HG02763 (cell line): ENCODE data around the gene CD300A.
A peak's percentile ranks its signal among the peaks of the same experiment; 100 is the strongest.

Experiments used
- ATAC-seq: cut with Tn5 transposase; IDR thresholded peaks from one replicate; pipeline ENCODE4 v1.9.1; 2021; ENCODE audit warnings: mild to moderate bottlenecking, moderate library complexity; ENCODE audit not compliant: unreplicated experiment

CD300A gene

DNA sequence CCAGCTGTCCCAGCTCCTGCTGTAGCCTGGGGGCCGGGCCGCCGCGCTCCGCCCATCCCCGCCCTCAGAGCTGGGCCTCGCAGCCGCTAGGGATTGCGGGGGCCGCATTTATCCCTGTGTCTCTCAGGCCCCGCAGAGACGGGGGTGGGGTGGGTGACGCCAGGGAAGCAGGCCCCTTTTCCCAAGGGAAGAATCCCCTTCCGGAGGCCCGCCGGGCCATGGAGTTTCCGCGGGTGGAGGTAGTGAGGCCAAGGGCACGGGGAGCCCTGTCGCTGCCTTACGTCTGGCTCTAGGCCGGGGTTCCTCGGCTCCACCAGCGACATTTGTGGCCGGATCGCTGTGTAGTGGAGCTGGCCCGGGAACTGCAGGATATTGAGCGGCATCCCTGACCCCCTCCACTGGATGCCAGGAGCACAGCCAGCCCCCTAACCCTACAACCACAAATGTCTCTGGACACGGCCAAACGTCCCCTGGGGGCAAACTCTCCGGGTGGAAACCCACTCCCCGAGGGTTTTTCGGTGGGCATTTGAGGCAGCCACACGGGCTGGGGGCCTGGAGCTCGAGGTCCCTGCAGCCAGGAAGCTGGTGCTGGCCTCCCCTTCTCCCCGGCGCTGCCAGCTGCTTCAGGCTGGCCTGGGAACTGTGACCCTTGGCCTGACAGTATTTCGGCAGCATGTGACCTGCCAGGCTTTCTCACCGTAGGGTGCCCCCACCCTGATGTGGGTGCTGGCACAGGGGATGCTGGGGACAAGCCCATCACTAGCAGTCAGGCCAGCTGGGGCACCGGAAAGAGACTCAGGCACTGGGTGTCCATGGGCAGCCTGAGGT, 12.0 kb upstream of the CD300A start:
- peak; percentile 89 for ATAC-seq

DNA sequence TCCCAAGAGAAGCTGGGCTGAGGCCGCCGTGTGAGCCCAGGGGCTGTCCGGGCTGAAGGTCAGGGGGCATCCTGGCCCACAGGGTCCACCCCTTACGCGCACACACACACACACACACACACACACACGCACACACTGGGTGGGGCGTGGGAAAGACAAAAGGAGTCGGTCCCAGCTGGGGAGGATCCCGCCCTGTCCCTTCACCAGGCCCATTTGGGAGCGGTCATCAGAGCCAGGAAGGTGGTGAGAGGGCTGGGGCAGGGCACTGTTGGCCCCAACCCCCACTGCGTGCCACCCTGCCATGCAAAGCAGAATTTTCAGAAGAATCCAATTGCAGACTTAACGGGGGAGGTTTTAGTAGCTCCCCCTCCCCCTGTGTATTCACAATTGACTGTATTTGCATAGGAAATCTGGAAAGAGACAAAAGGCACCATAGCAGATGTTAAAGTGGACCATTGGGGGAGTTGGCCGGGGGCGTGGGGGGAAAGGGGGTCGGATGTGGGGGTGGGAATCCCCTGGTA, 11.3 kb upstream of the CD300A start:
- no peak for ATAC-seq

- no peak for ATAC-seq
Measured at GRCh38 chr17:74455821-74456220, 10.6 kb upstream of the CD300A start.

DNA sequence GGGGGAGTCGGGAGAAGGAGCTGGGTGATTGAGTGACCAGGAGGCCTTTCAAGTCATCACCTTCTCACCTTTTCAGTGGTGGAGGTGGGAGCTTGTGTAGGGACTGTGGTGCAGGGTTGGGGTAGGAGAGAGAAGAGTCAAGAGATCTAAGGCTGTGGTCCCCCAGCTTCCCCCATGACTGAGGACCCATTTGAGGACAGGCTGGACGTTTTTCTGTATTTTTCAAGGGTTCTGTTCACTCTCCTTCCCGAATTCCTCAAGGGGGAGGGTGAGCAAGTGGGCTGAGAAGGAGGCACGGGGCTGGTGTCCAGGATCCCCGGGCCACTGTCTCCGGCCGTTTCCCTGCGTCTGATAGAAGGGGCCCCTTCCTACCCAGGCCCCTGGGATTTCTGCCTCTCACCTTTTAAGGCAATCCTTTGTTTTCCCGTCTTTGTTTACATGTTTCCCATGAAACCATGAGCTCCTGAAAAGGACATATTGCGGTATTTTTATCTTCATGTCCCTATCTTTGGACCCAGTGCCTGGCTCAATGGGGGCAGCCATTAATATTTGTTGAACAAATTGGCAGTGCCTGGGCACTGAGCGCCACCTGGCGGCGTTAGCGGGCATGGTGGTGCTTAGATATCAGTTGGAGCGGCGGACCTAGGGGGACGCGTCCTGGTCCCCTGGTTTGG, 9.2 kb upstream of the CD300A start:
- no peak for ATAC-seq

DNA sequence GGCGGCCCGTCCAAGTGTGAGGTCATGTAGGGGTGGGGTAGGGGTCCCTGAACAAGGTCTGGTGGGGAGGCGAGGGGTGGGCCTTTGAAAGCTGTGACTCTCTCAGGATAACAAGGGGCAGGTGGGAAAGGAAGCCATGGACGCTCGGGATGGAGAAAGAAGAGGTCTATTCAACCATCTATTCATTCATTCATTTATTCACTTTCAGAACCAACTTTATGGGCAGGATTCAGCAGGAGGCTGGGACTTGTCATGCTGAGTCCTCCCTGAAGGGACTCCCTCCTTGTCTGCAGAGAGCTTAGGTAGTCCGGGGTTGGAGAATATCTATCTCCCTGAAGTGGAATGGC, 8.6 kb upstream of the CD300A start:
- ATAC-seq: no peak

DNA sequence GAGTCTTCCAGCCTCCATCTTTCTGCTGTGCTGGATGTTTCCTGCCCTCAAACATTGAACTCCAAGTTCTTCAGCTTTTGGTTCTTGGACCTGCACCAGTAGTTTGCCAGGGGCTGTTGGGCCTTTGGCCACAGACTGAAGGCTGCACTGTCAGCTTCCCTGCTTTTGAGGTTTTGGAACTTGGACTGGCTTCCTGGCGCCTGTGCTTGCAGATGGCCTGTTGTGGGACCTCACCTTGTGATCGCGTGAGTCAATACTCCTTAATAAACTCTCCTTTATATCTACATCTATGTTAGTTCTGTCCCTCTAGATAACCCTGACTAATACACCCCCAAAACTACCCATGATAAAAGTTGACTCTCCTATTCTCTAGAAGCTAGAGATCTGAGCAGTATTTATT, 7.6 kb upstream of the CD300A start:
- ATAC-seq: no peak

DNA sequence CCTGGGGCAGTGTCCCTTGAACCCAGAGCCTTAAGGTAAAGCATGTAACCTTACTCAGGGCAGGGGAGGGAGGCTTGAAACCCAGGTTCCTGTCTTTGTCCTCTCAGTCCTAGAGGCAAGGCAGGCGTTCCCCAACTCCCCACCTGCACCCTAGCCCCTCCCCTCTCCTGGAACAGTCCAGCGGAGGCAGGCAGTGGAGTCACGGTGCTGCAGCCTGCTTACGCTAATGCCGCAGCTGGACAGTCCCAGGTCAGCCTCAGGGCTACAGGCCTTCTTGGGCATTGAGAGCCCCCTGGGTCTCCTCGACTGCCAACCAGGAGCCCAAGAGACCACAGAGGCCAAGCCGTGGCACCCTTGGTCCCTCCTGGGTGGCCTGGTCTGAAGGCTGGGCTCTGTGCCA, 6.8 kb upstream of the CD300A start:
- no peak for ATAC-seq

DNA sequence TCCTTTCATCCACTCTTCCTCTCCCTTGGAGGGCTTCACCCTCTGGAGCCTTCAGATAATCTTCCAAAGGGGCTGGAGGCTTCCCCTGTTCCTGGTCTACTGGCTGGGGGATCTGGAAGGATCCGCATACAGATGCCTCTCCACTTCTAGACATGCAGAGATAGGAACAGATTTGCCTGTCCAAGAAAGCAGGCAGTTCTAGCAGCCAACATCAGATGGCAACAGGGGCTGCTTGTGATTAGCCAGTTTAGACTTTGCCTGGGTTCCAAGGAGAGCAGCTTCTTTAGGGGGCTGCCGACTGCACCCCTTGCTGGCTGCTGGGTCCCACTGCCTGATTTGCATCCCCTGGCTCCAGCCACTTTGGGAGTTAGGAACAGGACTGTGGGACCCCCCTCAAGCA, 6.2 kb upstream of the CD300A start:
- ATAC-seq: no peak

DNA sequence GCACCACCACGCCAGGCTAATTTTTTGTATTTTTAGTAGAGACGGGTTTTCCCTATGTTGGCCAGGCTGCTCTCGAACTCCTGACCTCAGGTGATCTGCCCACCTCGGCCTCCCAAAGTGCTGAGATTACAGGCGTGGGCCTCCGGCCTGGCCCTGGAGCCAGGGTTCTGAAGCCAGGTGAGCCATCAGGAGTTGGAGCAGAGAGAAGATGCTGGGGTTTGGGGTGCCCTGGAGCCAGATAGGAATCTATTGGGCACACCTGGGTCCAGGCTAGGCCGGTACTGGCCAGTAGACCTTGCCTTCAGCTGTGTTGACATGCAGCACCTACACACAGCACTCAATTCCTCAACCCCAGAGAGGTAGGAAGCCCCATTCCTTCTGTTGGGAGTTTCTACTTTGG, 5.4 kb upstream of the CD300A start:
- no peak for ATAC-seq

DNA sequence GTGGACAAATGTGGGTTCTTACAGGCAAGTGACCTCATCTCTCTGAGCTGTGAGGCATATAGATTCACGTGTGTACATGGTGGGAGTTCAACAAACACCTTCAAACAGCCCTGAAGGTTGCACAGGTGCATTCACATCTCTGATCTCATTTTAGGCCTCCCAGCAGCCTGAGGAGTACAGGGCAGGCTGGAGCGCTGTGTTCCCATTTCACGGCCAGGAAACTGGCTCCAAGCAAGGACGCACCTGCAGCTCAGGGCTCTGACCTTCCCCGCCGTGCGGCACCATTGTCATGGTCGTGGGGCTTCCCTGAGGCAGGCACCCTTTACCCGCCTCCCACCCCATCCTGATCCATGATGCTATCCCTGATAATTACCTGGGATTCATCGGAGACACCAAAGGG, 4.8 kb upstream of the CD300A start:
- no peak for ATAC-seq

DNA sequence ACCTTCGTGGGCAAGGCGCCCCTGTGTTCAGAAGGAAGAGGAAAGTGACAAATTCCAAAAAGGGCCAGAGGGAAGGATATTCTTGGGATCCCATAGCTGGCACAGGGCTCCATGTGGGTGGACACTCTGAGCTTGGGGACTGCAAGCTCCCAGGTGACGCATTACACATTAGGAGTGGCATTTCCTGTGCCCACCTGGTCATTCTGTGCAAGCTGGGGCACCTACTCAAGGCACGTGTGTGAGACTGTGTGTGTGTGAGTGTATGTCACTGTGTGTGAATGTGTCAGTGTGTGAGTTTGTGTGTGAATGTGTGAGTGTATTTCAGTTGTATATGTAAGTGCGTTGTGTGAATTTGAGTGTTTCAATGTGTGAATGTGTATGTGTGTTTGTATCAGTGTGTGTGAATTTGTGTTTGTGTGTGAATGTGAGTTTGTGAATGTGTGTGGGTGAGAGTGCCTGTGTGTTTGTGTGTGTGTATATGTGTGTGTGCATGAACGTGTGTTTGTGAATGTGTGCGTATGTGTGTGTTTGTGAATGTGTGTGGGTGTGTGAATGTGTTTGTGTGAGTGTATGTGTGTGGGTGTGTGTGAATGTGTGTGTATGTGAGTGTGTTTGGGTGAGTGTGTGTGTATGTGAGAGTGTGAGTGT, 1.6 kb upstream of the CD300A start:
- no peak for ATAC-seq

GRCh38 chr17:74465378-74466110, 890 bp upstream of the CD300A start:
- no peak for ATAC-seq

DNA sequence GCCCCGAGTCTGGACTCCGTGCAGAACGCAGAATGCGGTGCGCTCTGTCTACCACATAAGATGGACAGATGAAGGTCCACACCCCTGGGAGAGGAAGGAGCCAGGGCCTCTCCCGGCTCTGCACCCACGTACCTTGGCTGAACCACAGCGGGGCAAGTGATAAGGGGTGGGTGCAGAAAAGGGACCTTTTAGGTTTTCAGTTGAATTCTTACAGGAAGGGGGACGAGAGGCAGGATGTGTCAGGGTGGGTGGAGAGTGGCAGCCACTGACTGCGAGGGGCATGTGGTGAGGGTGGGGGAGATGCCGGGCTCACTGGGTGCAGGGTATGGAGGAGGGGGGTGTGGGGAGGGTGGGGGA, 372 bp downstream of the CD300A start:
- ATAC-seq: no peak

GRCh38 chr17:74467221-74467951, 952 bp downstream of the CD300A start:
- peak; percentile 65 for ATAC-seq

GRCh38 chr17:74471341-74471740, 4.9 kb downstream of the CD300A start:
- no peak for ATAC-seq

DNA sequence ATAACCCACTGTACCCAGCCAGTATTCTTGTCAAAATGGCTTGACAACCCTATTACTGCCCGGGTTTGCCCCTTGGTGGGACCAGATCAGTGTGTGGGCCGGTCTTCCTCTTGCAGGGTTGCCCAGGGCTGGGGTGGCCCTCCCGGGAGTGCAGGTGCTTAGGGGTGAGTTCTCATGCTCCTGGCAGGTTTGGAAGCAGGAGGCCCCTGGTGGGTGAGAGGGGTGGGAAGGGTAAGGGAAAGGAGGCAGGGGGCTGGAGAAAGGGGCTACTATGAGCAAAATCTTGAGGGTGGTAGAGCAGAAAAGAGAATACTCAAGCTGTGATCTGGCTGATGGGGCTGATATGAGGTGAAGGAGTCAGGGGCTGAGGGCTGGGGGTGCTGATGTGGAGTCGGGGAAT, 6.5 kb downstream of the CD300A start:
- ATAC-seq: no peak

DNA sequence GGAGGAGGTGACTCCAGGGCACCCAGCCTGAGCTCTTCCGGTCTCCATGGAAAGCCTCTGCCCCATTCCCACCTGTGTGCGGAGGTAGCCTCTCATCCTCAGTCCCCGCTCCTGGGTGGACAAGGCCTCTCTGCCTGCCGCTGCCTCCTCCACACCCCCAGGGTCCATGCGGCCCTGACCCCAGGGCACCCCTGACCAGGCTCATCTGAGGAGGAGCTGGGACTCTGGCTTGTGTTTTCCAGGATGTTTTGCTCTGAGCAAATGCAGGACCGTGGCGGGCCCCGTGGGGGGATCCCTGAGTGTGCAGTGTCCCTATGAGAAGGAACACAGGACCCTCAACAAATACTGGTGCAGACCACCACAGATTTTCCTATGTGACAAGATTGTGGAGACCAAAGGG, 6.9 kb downstream of the CD300A start:
- no peak for ATAC-seq

DNA sequence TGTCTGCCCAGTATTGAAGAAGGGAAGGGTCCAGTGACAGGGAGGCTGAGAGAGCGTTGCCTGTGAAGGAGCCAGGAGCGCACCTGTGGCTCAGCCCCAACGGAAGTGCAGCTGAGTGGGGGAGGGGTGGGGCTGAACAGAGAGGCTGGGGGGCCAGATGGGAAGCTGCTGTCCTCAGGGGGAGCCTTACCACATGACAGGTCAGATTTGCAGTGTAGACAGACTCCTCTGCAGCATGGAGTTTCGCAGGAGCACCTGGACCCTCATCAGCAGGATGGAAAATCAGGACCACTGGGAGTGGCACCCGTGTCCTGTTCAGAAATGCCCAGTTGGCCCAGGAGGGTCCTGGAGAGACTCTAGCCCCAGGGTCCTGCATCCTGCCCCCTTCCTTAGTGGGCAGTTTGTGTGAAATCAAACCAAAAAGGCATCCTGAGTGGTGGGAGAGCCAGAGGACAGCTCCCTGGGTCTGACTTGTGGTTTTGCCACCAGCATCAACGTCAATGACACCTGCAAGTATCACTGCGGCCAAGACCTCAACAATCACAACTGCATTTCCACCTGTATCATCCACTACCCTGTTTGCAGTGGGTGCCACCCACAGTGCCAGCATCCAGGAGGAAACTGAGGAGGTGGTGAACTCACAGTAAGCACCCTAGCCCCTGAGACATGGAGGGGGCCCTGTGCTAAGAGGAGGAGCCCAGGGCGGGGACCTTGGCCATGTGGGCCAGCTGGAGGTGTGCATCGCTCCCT, 7.8 kb downstream of the CD300A start:
- no peak for ATAC-seq

DNA sequence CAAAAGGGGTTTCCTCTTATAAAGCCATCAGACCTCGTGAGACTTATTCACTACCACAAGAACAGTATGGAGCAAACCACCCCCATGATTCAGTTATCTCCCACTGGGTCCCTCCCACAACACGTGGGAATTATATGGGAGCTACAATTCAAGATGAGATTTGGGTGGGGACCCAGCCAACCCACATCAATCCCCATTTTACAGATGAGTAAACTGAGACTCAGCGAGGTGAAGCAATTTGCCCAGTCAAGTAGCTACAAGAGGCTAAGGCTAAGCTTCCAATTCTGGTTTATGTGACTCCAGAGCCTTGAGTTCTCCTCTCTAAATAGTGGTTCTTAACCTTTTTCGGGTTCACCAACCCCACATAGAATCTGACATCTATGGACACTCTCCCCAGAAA, 8.8 kb downstream of the CD300A start:
- ATAC-seq: no peak

DNA sequence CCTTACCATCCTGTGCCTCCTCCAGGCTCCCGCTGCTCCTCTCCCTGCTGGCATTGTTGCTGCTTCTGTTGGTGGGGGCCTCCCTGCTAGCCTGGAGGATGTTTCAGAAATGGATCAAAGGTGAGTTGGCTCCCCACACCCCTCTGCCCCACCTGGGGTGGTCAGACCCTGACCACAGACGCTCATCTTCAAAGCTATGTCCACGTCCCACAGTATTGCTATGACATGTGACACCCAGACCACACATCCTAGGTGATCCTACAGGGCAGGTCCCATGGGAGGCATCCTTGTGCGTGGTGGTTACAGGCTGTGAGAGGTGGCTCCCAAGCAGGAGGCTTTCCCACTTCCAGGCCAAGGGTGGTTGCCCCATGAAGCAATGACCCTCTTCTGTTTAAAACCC, 11.0 kb downstream of the CD300A start:
- no peak for ATAC-seq
